ENCODE measurements around the gene RIT2. TPM values are rescaled to one million over a fixed set of nuclear protein-coding genes. Genes with fewer than 3 reads are reported as not detected.

The RIT2 gene
- total and polyA plus RNA-seq, 2 of the 4 experiments (the other 2 are of a cell fraction): not detected

DNA sequence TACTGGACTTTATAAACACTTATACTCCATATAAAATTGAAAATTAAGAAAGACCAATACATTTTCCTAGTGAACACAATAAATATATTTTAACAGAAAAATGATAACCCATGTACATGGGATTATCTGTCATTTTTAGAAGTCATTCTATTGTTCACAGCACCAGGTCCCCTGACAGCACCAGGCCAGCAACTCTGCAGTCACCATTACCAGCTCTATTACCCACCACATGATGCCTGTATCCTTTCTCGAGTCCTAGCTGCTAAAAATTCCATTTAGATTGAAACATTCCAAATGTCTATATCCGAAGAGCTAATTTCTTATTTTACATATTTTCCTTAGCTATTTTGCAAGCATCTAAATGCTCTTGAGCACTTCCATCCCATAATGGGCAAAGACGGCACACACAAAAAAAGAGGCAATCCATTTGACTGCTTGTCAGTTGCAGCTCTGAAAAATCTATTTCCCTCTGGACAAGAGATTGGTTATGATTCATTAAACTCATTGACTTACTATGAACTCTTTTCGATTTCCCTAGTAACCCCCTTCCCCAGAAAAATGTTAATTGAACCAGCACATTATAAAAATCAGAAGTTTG, 336.9 kb downstream of the RIT2 start:
- Histone ChIP-seq H3K4me1 (ENCODE audit: control insufficient read depth, insufficient read depth, low read length) (no peaks in the 10 kb centered on the region), H3K27ac (ENCODE audit: insufficient read depth, low read length) (no peak overlapping the region), H2AK9ac (replicated peaks; ENCODE audit: low read depth, low read length, poor library complexity) (no peak overlapping the region), H4K91ac (ENCODE audit: insufficient read depth, low read depth, low read length) (no peak overlapping the region), H3K9ac (ENCODE audit: low read depth, low read length) (no peak overlapping the region), H3K23ac (ENCODE audit: low read depth, low read length) (no peak overlapping the region), H4K8ac (ENCODE audit: low read depth in 2 of 2, low read length in 2 of 2) (no peak overlapping the region), H3K4me3 (ENCODE audit: insufficient read depth, low read depth, low read length) (no peak overlapping the region), H3K79me1 (ENCODE audit: low read depth in 1 of 2, low read length in 2 of 2) (no peaks in the 10 kb centered on the region), H2AK5ac (ENCODE audit: low read depth, low read length) (no peak overlapping the region), H2BK5ac (ENCODE audit: low read depth, low read length, poor library complexity, severe bottlenecking) (no peak overlapping the region), H2BK20ac (ENCODE audit: low read depth, low read length) (no peak overlapping the region), H4K5ac (ENCODE audit: low read depth, low read length) (no peak overlapping the region), H3K4ac (ENCODE audit: low read depth, low read length) (no peak overlapping the region), H3K36me3 (ENCODE audit: control insufficient read depth, insufficient read depth, low read length) (no peaks in the 10 kb centered on the region), H3K9me3 (ENCODE audit: control insufficient read depth, insufficient read depth, low read length) (no peaks in the 10 kb centered on the region), H4K20me1 (ENCODE audit: insufficient read depth, low read length) (no peaks in the 10 kb centered on the region), H2AFZ (replicated peaks; ENCODE audit: low read length, poor library complexity) (no peak overlapping the region), H2BK15ac (ENCODE audit: low read depth, low read length) (no peak overlapping the region), H3K27me3 (ENCODE audit: control insufficient read depth, insufficient read depth, low read length) (no peaks in the 10 kb centered on the region), H3K9me1 (ENCODE audit: insufficient read depth, low read length) (no peaks in the 10 kb centered on the region), H2BK120ac (ENCODE audit: low read depth, low read length) (no peak overlapping the region), H3K14ac (replicated peaks; ENCODE audit: low read depth, low read length) (no peak overlapping the region), H3K18ac (ENCODE audit: low read depth, low read length) (no peak overlapping the region), H3K4me2 (ENCODE audit: low read depth, low read length) (no peak overlapping the region), H3K56ac (ENCODE audit: extremely low read depth, insufficient read depth, low read length) (no peak overlapping the region)
- no CpG with 5 or more reads among the region's 4 CpGs for WGBS, 2 experiments (ENCODE audit: extremely low coverage in 2 of 2, insufficient read length in 1 of 2)
- in situ Hi-C loops (cut with MboI; ENCODE audit: low sequenced_read_pairs): no loop called here
- intact Hi-C loops (cut with micrococcal nuclease): no loop called here
- POLR2A ChIA-PET (ENCODE audit: unreplicated experiment): no interaction called here
- no TSS peak for BruUV-seq (replicated peaks)
- no peak for DNase-seq
- ATAC-seq (ENCODE audit: low read depth): no peak
- no peak for TF ChIP-seq RAD21 (IDR thresholded peaks at IDR 0.05; ENCODE audit: low read length)
- no peak for TF ChIP-seq CHD1 (IDR thresholded peaks at IDR 0.05; ENCODE audit: low read depth, low read length)
- TF ChIP-seq CEBPB (IDR thresholded peaks at IDR 0.05; ENCODE audit: low read depth, low read length): no peak
- dilution Hi-C loops (cut with HindIII; ENCODE audit: low sequenced_read_pairs, unreplicated experiment): no loop called here
- CTCF ChIA-PET: no interaction called here
